ENCODE measurements around the gene BCAS1. TPM values are rescaled to one million over a fixed set of nuclear protein-coding genes. Genes with fewer than 3 reads are reported as not detected.

The BCAS1 gene, protein sequence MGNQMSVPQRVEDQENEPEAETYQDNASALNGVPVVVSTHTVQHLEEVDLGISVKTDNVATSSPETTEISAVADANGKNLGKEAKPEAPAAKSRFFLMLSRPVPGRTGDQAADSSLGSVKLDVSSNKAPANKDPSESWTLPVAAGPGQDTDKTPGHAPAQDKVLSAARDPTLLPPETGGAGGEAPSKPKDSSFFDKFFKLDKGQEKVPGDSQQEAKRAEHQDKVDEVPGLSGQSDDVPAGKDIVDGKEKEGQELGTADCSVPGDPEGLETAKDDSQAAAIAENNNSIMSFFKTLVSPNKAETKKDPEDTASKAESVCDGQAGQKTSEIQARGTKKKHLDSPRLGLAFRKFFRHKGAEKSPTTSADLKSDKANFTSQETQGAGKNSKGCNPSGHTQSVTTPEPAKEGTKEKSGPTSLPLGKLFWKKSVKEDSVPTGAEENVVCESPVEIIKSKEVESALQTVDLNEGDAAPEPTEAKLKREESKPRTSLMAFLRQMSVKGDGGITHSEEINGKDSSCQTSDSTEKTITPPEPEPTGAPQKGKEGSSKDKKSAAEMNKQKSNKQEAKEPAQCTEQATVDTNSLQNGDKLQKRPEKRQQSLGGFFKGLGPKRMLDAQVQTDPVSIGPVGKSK
- not detected for total RNA-seq

DNA sequence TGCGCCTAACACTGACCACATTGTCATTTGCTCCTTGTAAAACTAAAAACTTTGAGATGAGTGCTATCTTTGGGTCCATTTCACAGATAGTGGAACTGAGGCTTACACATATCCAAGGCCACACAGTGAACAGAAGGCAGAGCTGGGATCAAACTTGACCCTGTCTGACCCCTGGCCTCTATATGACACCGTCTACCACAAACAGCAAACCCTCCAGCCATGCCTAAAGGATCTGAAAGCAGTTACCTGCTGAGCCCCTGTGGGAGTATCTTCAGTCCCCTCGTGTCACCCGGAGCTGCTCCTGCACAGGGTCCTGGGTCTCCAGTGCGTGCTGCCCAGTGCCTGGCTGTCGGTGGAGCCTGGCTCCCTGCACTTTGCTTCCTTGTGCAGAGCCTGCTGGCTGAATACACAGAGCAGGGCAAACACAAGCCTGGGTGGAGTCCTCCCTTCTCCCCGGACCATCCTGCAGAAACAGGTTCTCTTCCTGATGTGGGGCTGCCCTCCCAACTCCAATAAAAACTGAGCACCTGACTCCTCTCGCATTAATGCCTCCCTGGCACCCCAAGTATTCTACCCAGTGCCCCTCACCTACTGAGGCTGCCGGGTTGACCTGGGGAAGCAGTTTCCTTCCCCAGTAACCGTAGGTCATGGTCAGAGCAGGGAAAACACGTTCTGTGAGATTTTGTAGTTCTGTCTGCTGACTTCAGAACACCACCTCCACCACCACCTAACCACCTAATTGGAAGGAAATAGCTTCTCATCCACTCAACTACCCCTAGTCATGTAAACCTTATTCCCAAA is at the start of gene BCAS1:
Gene BCAS1, minus strand, starts transcription at position 408 of the 801 bp plus-strand sequence. CDS start 11,876 bp downstream, outside the sequence.
- no peak for DNase-seq

DNA sequence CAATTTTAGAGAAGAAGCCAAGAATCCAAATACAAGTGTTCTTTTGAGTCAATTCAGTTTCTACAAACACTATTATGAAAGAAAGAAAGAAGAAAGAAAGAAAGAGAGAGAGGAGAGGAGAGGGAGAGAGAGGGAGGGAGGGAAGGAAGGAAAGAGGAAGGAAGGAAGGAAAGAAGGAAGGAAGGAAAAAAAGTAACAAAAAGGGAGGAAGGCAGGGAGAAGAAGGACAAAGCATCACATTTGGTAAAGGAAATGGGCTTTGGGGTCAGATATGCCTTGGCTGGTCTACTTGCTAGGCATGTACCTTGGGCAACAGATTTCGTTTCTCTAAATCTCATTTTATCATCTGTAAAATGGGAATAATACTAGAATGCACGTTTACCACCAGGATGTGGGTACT is 49.4 kb upstream of the BCAS1 start:
- ChIA-PET POLR2A (no interaction called here), CTCF (no interaction called here)
- H3K4me1 Mint-ChIP-seq, result no peaks in the 10 kb centered on the region
- no peak overlapping the region for H3K27ac Mint-ChIP-seq
- H3K4me3 Mint-ChIP-seq, result no peak overlapping the region
- H3K9me3 Mint-ChIP-seq, result no peaks in the 10 kb centered on the region
- no peak for DNase-seq
- H3K36me3 Mint-ChIP-seq (ENCODE audit: low read depth), result no peaks in the 10 kb centered on the region
- H3K27me3 Mint-ChIP-seq, result no peaks in the 10 kb centered on the region

More for the DNA sequence above, at the start of gene BCAS1:
- ChIA-PET POLR2A (no interaction called here), CTCF (interaction anchor here (1.3 kb wide), 1 partner anchor 8 kb away, joined by 8 read pairs; no protein-coding TSS in a partner anchor)
- Mint-ChIP-seq H3K27ac (no peak within 1 kb of the TSS), H3K4me1 (peaks cover 16% of the 10 kb centered on the region), H3K9me3 (no peaks in the 10 kb centered on the region), H3K4me3 (no peak within 1 kb of the TSS), H3K27me3 (peaks cover 2% of the 10 kb centered on the region), H3K36me3 (ENCODE audit: low read depth) (no peaks in the 10 kb centered on the region)

DNA sequence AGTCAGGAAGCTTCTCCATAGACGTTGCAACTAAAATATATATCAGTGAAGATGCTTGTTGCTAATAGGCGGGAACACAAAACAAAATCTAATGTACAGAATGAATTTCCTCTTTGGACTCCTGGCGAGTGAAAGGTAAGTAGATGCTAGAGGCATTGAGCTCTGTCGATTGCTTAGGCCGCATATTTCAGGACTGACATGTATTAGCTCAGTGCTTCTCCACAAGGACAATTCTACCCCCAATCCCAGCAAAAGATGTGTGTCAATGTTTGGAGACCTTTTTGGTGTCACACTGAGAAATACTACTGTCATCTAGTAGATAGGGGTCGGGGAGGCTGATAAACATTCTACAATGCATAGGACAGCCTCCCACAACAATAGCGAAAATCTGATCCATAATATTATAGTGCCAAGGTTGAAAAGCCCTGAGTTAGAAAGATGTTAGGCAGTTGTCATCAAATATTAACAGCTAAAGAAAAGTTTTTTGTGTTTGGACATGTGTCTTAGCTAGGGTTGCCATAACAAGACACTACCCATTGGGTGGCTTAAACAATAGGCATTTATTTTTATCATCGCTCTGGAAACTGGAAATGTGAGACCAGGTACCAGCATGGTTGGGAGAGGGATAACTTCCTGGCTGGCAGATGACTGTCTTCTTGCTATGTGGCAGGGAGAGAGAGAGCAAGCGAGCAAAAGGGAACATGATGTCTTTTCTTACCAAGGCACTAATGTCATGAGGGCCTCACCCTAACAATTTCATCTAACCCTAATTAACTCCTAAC is 48.0 kb upstream of the BCAS1 start:
- H3K9me3 Mint-ChIP-seq, result no peaks in the 10 kb centered on the region
- no peak overlapping the region for H3K4me3 Mint-ChIP-seq
- no peaks in the 10 kb centered on the region for H3K4me1 Mint-ChIP-seq
- H3K27me3 Mint-ChIP-seq, result peaks cover 2% of the 10 kb centered on the region
- H3K36me3 Mint-ChIP-seq (ENCODE audit: low read depth), result no peaks in the 10 kb centered on the region
- no peak overlapping the region for H3K27ac Mint-ChIP-seq
- POLR2A ChIA-PET, result interaction anchor here (1.1 kb wide), 1 partner anchor 28 kb away, joined by 3 read pairs; no protein-coding TSS in a partner anchor
- no peak for DNase-seq
- CTCF ChIA-PET, result no interaction called here

DNA sequence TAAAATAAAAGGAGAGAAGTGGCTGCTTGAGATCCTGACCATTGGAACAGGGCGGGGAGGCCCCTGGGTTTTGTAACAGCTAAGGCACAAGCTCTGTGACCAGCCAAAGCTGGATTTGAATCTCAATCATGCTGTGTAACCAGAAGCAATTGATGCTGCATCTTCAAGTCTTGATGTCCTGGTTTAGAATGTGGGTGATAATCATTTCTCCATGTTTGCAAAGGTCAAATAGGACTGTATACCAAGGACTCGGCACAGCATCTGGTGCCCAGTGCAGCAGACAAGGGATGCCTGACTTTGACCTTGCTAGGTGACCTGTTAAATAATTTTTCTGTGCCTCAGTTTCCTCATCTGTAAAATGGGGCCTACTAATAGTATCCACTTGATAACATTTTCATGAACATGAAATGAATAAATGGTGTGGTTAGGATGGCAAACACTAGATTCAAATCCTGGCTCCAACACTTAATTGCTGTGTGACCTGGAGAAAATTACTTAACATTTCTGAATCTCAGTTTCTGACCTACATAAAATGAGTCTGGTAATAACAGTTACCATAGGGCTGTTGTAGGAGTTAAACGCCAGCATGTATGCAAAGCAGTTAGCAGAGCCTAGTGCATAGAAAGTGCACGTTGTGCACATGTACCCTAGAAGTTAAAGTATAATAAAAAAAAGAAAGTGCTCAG is 46.3 kb upstream of the BCAS1 start:
- H3K27me3 Mint-ChIP-seq, result peaks cover 3% of the 10 kb centered on the region
- H3K9me3 Mint-ChIP-seq, result no peaks in the 10 kb centered on the region
- no peaks in the 10 kb centered on the region for H3K4me1 Mint-ChIP-seq
- no peak overlapping the region for H3K27ac Mint-ChIP-seq
- POLR2A ChIA-PET, result no interaction called here
- H3K36me3 Mint-ChIP-seq (ENCODE audit: low read depth), result no peaks in the 10 kb centered on the region
- DNase-seq, result no peak
- CTCF ChIA-PET, result no interaction called here
- H3K4me3 Mint-ChIP-seq, result no peak overlapping the region

DNA sequence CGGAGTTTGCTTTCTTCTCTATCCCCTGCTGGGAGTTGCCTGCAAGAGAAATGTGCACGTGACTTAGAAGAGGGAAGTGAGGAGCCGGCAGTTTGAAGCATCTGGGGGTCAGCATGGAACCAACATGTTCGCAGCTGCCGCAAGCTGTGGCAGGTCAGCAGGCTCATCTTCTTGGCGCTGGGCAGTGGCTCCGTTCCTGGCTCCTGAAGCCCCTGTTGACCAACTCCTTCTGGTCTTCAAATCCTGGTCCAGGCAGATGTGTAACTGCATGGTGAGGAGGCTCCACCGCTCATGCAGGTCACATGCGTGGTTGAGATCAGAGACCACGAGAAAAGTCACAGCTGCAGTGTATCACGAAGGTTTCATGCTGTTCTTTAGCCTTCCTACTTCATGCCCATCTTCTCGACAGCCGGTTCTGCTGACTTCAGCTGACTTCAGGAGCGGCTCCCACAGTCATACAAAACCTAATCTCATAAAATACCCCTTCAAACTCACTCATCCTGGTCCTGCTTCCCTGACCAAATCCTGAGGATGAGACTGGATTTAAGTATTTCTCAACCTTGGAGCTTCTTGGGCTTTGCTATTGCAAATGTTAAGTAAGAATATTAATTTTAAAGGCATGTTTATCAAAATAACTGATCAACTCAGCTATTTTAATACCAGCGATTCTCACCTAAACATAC is 44.9 kb upstream of the BCAS1 start:
- Mint-ChIP-seq H3K9me3 (no peaks in the 10 kb centered on the region), H3K27me3 (peaks cover 3% of the 10 kb centered on the region), H3K27ac (no peak overlapping the region), H3K4me1 (peaks cover 2% of the 10 kb centered on the region), H3K36me3 (ENCODE audit: low read depth) (no peaks in the 10 kb centered on the region), H3K4me3 (no peak overlapping the region)
- CTCF ChIA-PET, result interaction anchor here (1.1 to 1.8 kb wide), 2 partner anchors 10 to 12 kb away, joined by 6 to 8 read pairs; no protein-coding TSS in a partner anchor
- DNase-seq, result no peak
- POLR2A ChIA-PET, result no interaction called here

DNA sequence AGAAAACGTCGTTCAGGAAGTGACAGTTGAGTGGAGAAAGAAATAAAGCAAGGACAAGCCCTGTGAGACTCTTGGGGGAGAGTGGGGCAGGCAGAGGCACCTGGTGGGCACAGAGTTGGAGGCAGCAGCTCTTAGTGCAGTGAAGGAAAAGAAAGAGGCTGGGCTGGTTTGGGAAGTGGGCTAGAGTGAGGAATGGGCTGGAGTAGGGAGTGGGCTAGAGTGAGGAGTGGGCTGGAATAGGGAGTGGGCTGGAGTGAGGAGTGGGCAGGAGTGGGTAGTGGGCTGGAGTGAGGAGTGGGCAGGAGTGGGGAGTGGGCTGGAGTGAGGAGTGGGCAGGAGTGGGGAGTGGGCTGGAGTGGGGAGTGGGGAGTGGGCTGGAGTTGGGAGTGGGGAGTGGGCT is 43.7 kb upstream of the BCAS1 start:
- POLR2A ChIA-PET, result no interaction called here
- no peak overlapping the region for H3K27ac Mint-ChIP-seq
- CTCF ChIA-PET, result no interaction called here

DNA sequence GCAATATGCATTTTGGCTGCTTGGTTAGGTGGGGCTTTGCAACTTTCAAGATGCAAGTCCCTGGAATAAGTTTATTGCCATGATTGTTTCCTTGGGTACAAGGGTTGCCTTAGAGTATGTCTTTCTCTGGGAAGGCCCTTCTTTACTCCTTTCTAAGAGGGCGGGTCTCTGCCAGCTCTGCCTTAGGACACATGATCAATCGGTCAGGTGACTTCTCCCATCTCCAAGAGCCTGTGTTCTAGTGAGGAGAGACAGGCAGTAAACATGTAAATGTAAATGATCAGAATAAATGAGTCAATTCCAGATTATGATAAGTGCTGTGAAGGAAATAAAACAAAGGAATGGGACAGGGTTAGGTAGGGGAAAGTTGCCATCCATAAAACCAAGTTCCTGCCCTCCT is 43.2 kb upstream of the BCAS1 start:
- H3K4me3 Mint-ChIP-seq, result no peak overlapping the region
- ChIA-PET POLR2A (no interaction called here), CTCF (no interaction called here)
- peaks cover 5% of the 10 kb centered on the region for H3K4me1 Mint-ChIP-seq
- no peak for DNase-seq
- H3K27ac Mint-ChIP-seq, result no peak overlapping the region
- no peaks in the 10 kb centered on the region for H3K9me3 Mint-ChIP-seq
- peaks cover 3% of the 10 kb centered on the region for H3K27me3 Mint-ChIP-seq
- H3K36me3 Mint-ChIP-seq (ENCODE audit: low read depth), result no peaks in the 10 kb centered on the region

More for the DNA sequence above, 43.7 kb upstream of the BCAS1 start:
- no peak overlapping the region for H3K4me3 Mint-ChIP-seq
- peaks cover 5% of the 10 kb centered on the region for H3K4me1 Mint-ChIP-seq
- no peaks in the 10 kb centered on the region for H3K9me3 Mint-ChIP-seq
- H3K36me3 Mint-ChIP-seq (ENCODE audit: low read depth), result no peaks in the 10 kb centered on the region
- DNase-seq, result no peak
- peaks cover 3% of the 10 kb centered on the region for H3K27me3 Mint-ChIP-seq

DNA sequence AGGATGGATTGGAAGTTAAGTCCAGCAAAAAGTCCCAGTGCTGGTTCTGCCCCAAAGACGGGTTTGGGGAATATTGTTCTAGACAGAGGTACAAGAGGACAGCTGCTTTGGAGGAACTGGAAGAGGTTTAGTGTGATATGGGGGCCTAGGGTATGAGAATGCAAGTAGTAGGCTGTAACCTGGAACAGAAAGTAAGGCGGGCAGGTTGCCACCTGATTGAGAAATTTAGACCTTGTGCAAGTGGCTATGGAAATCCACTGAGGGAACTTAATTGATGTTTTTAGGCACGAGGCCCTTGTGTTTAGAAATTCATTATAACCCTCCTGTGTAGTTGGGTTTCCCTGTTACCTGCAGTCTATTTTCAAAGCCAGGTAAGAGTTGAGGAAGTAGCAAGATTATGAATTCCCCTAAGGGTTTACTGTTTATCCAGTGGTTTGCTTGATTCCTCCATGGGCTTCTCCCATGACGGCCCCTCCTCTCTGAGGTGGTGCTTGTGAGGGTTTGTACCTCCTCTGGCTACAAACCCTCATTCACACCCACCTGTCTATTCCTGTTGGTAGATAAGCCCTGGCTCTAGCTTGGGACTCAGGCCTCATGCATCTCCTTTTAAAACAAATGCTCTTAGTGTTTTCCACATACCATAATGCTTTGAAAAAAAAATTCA is 42.0 kb upstream of the BCAS1 start:
- CTCF ChIA-PET, result no interaction called here

DNA sequence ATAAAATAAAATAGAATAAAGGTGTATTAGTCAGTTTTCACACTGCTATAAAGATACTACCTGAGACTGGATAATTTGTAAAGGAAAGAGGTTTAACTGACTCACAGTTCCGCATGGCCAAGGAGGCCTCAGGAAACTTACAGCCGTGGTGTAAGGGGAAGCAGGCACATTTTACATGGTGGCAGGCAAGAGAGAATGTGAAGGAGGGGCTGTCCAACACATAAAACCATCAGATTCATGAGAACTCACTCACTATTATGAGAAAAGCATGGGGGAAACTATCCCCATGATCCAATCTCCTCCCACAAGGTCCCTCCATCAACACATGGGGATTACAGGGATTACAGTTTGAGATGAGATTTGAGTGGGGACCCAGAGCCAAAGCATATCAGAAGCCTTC is 41.1 kb upstream of the BCAS1 start:
- CTCF ChIA-PET, result no interaction called here
- DNase-seq, result no peak
- Mint-ChIP-seq H3K36me3 (ENCODE audit: low read depth) (no peaks in the 10 kb centered on the region), H3K27me3 (peaks cover 6% of the 10 kb centered on the region), H3K9me3 (no peaks in the 10 kb centered on the region), H3K4me1 (peaks cover 5% of the 10 kb centered on the region), H3K27ac (no peak overlapping the region), H3K4me3 (no peak overlapping the region)
- POLR2A ChIA-PET, result no interaction called here

More for the DNA sequence above, 42.0 kb upstream of the BCAS1 start:
- POLR2A ChIA-PET, result no interaction called here
- no peak overlapping the region for H3K4me3 Mint-ChIP-seq
- H3K4me1 Mint-ChIP-seq, result peaks cover 5% of the 10 kb centered on the region
- H3K27me3 Mint-ChIP-seq, result peaks cover 3% of the 10 kb centered on the region
- no peaks in the 10 kb centered on the region for H3K36me3 Mint-ChIP-seq (ENCODE audit: low read depth)
- no peaks in the 10 kb centered on the region for H3K9me3 Mint-ChIP-seq
- H3K27ac Mint-ChIP-seq, result no peak overlapping the region
- DNase-seq, result no peak

DNA sequence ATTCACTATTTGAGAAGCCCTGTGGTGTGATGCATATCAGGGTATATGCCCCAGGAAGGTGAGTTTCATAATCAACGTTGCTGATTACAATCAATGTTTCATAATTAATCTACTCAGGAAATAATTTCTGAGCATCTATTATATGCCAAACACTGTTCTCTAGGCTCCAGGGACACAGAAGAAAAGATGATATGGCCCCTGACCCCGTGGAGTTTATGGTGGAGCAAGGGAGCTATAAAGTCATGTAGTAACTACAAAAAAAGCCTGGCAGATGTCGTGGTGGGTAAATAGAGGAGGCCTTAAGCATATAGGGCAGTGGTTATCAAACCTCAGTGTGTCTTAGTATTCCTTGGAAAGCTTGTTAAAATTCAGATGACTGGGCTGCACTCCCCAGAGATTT is 40.1 kb upstream of the BCAS1 start:
- Mint-ChIP-seq H3K9me3 (no peaks in the 10 kb centered on the region), H3K36me3 (ENCODE audit: low read depth) (no peaks in the 10 kb centered on the region), H3K4me1 (peaks cover 5% of the 10 kb centered on the region), H3K27me3 (peaks cover 8% of the 10 kb centered on the region), H3K27ac (no peak overlapping the region), H3K4me3 (no peak overlapping the region)
- CTCF ChIA-PET, result no interaction called here
- DNase-seq, result no peak
- POLR2A ChIA-PET, result no interaction called here

DNA sequence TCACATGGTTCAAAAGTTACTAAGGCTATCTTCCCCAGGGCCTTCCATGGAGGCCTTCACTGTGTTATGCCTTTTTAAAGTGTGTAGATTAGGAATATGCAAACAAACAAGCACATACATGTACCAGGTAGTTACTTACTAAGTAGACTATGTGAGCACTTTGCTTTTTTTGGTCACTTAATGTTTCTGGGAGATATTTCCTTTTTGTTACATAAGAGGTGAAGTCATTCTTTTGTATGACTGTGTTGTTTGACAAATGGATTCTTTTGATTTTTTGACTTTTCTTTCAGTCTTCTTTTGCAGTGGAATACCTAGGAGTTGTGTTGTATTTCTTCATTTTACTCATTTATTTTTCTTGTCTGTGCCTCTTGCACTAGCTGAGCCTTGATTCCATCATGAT is 39.6 kb upstream of the BCAS1 start:
- H3K27me3 Mint-ChIP-seq, result peaks cover 8% of the 10 kb centered on the region
- CTCF ChIA-PET, result no interaction called here
- H3K27ac Mint-ChIP-seq, result no peak overlapping the region
- no peak for DNase-seq
- H3K36me3 Mint-ChIP-seq (ENCODE audit: low read depth), result no peaks in the 10 kb centered on the region
- H3K4me3 Mint-ChIP-seq, result no peak overlapping the region
- H3K4me1 Mint-ChIP-seq, result peaks cover 5% of the 10 kb centered on the region
- POLR2A ChIA-PET, result no interaction called here
- H3K9me3 Mint-ChIP-seq, result no peaks in the 10 kb centered on the region
